ENCODE data around the gene AGPAT3.

Gene AGPAT3

DNA sequence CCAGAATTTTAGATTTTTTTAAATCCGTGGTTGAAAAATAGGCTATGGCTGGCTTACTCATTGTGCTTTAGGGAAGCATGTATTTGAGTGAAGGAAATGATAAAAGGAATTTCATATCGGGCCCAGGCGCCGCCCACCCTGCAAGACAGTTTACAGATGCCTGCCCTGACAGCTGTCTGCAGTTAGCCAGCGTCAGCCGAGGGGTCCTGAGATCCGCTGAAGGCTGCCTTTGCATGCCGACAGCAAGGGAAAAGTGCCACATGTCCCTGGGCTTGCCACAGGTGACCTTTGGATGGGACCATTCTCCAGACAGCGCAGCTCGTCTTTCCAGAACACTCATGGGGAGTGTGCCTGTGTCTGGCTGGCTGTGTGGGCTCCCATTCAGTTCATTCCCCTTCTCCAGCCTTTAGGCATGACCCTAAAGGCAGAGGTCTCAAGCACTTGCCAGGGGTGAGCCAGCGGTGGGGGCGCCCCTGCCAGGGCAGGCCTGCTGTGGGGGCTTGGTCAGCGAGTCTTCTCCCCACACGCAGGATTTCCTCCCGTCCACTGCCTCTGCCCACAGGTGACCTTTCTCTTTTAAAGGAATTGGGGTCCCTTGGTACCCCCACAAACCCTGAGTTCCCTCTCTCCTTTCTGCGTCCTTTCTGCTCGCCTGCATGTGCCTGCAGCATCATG is 101.0 kb downstream of the AGPAT3 start:
- no peak overlapping the region for H2AFZ ChIP-seq
- H3K9me3 ChIP-seq (ENCODE audit: control insufficient read depth, low read length): no peaks in the 10 kb centered on the region
- H3K4me2 ChIP-seq (ENCODE audit: low read length): no peak overlapping the region
- TF ChIP-seq, protein P1, sequence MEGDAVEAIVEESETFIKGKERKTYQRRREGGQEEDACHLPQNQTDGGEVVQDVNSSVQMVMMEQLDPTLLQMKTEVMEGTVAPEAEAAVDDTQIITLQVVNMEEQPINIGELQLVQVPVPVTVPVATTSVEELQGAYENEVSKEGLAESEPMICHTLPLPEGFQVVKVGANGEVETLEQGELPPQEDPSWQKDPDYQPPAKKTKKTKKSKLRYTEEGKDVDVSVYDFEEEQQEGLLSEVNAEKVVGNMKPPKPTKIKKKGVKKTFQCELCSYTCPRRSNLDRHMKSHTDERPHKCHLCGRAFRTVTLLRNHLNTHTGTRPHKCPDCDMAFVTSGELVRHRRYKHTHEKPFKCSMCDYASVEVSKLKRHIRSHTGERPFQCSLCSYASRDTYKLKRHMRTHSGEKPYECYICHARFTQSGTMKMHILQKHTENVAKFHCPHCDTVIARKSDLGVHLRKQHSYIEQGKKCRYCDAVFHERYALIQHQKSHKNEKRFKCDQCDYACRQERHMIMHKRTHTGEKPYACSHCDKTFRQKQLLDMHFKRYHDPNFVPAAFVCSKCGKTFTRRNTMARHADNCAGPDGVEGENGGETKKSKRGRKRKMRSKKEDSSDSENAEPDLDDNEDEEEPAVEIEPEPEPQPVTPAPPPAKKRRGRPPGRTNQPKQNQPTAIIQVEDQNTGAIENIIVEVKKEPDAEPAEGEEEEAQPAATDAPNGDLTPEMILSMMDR (IDR thresholded peaks at IDR 0.05): no peak
- no peaks in the 10 kb centered on the region for H3K27me3 ChIP-seq (ENCODE audit: control insufficient read depth, insufficient read depth, low read length)
- H3K4me1 ChIP-seq: no peaks in the 10 kb centered on the region
- no peak overlapping the region for H3K4me3 ChIP-seq (ENCODE audit: low read depth, low read length)
- no peak overlapping the region for H3K9ac ChIP-seq
- H3K79me2 ChIP-seq: no peaks in the 10 kb centered on the region
- H3K27ac ChIP-seq: no peak overlapping the region
- no peaks in the 10 kb centered on the region for H3K36me3 ChIP-seq (ENCODE audit: control insufficient read depth, insufficient read depth, low read length)

DNA sequence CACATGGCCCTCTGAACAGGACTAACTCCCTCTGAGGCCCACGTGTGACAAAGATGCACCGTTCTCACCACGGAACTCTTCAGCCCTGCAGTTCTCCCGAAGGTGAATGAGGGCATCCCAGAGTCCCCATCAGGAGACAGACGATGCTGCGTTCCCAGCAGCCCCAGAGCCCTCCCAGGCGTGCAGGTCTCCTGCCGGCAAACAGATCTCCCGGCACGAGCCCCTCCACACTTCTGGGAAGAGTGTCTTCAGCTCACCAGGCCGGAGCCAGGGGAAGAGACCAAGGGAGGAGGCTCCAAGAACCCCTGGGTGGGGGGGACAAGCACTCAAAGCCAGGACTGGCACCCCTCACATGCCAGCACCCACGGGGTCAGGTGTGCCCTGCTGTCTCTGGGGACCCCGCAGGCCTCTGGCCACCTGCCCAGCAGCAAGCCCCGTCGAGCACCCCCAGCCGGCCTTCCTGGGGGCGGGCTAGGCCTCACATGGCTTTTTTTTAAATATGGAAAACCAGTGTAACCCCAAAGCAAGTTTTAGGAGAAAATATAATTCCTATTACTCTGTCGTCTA is 102.0 kb downstream of the AGPAT3 start:
- Histone ChIP-seq H3K27ac (no peak overlapping the region), H3K9me3 (ENCODE audit: control insufficient read depth, low read length) (no peaks in the 10 kb centered on the region), H3K79me2 (no peaks in the 10 kb centered on the region), H3K4me2 (ENCODE audit: low read length) (no peak overlapping the region), H3K9ac (no peak overlapping the region), H2AFZ (no peak overlapping the region), H3K36me3 (ENCODE audit: control insufficient read depth, insufficient read depth, low read length) (no peaks in the 10 kb centered on the region), H3K4me1 (no peaks in the 10 kb centered on the region), H3K4me3 (ENCODE audit: low read depth, low read length) (no peak overlapping the region), H3K27me3 (ENCODE audit: control insufficient read depth, insufficient read depth, low read length) (no peaks in the 10 kb centered on the region)
- TF ChIP-seq, protein P1 (IDR thresholded peaks at IDR 0.05): no peak

DNA sequence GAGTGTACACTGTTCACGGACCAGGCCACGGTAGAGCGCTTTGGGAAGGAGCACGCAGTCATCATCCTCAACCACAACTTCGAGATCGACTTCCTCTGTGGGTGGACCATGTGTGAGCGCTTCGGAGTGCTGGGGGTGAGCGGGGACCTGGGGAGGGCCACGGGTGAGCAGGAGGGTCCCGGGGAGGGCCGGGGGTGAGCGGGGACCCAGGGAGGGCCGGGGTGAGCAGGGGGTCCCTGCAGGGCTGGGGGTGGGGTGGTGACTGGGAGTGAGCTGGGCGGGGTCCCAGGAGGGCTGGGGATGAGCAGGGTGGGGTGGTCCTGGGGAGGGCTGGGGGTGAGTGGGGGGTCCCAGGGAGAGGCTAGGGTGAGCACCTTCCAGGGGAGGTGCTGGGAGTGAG is 103.0 kb downstream of the AGPAT3 start:
- Histone ChIP-seq H3K4me2 (ENCODE audit: low read length) (no peak overlapping the region), H3K27me3 (ENCODE audit: control insufficient read depth, insufficient read depth, low read length) (no peaks in the 10 kb centered on the region), H3K9ac (no peak overlapping the region), H3K4me3 (ENCODE audit: low read depth, low read length) (no peak overlapping the region), H3K9me3 (ENCODE audit: control insufficient read depth, low read length) (no peaks in the 10 kb centered on the region), H3K36me3 (ENCODE audit: control insufficient read depth, insufficient read depth, low read length) (no peaks in the 10 kb centered on the region), H3K79me2 (no peaks in the 10 kb centered on the region), H2AFZ (no peak overlapping the region), H3K4me1 (no peaks in the 10 kb centered on the region), H3K27ac (no peak overlapping the region)
- TF ChIP-seq, protein P1 (IDR thresholded peaks at IDR 0.05): no peak

DNA sequence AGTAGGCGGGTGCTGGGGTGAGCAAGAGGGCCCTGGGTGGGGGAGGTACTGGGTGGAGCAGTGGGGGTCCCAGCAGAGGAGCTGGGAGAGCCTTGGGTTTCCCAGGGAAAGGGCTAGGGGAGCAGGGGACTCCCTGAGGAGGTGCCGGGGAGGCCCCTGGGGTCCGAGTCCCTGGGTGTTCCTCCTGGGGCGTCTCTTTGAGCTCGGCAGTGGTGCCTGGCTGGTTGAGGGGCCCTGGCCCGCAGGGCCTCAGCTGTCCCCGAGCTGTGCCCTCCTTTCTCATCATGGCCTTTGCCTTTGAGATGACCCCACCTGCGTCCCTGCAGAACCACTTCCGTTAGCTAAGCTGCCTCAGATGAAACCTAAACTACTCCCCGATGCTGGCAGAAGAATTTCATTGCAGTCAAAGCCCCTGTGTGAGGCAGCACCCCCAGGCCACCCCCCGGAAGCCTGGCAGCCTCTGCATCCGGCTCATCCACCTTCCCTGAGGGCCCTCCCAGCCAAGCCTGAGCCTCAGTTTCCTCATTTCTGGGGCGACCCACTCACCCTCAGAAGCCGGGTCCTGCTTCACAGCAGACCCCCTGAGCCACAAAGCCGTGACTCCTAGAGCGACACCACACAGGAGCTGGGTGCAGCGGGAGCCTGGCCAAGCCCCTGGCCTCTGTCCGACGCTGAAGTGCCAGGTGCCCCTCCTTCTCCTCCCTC is 103.5 kb downstream of the AGPAT3 start:
- H3K9me3 ChIP-seq (ENCODE audit: control insufficient read depth, low read length): no peaks in the 10 kb centered on the region
- H3K36me3 ChIP-seq (ENCODE audit: control insufficient read depth, insufficient read depth, low read length): no peaks in the 10 kb centered on the region
- no peaks in the 10 kb centered on the region for H3K27me3 ChIP-seq (ENCODE audit: control insufficient read depth, insufficient read depth, low read length)

More for the DNA sequence above, 103.5 kb downstream of the AGPAT3 start:
- Histone ChIP-seq H3K79me2 (no peaks in the 10 kb centered on the region), H3K4me3 (ENCODE audit: low read depth, low read length) (no peak overlapping the region), H3K4me1 (no peaks in the 10 kb centered on the region), H3K9ac (no peak overlapping the region), H3K4me2 (ENCODE audit: low read length) (no peak overlapping the region), H3K27ac (no peak overlapping the region), H2AFZ (no peak overlapping the region)
- TF ChIP-seq, protein P1 (IDR thresholded peaks at IDR 0.05): no peak

Measured in parathyroid adenoma (tissue), 2 donors.